Measurements from ENCODE around the gene FKBP15. TPM values are rescaled to one million over a fixed set of nuclear protein-coding genes. Genes with fewer than 3 reads are reported as not detected.
A peak's percentile ranks its signal among the peaks of the same experiment; 100 is the strongest.

The FKBP15 gene
- total and polyA plus RNA-seq, 12 donors = 14.1 to 38.1 (median 28.3) TPM

DNA sequence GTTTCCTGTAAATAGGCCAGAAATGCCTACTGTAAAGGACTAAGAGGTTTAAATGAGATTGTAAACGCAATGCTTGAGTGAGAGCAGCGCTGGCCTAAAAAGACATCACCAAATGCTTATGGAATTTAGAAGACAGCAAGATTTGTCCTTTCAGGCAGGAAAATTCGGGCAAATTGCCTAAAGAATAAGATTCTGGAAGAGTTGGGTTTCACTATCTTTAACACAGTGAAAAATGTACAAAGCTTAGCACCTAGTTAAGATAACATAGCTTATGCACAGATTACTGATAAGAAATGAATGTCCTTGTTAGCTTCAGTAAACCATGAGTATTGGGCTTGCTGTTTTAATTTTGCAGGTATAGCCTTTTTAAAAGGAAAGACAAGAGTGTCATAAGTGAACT, 4.7 kb downstream of the FKBP15 start:
- 89 to 91% (median 90%) methylated on average over 3 of the region's 3 CpGs for WGBS, 4 donors
- Histone ChIP-seq H3K27me3 (no peaks in the 10 kb centered on the region), H3K4me3 (no peak overlapping the region), H3K4me1 (replicated peaks in 1 of 2) (peaks cover 8 to 50% of the 10 kb centered on the region in 2 donors), H3K36me3 (replicated peaks in 1 of 2) (no peaks in the 10 kb centered on the region), H3K9me3 (replicated peaks in 1 of 3) (no peaks in the 10 kb centered on the region), H3K27ac (no peak overlapping the region)
- no peak for DNase-seq
- intact Hi-C loops (cut with DNase I) = no loop called here
- TF ChIP-seq, protein P1, sequence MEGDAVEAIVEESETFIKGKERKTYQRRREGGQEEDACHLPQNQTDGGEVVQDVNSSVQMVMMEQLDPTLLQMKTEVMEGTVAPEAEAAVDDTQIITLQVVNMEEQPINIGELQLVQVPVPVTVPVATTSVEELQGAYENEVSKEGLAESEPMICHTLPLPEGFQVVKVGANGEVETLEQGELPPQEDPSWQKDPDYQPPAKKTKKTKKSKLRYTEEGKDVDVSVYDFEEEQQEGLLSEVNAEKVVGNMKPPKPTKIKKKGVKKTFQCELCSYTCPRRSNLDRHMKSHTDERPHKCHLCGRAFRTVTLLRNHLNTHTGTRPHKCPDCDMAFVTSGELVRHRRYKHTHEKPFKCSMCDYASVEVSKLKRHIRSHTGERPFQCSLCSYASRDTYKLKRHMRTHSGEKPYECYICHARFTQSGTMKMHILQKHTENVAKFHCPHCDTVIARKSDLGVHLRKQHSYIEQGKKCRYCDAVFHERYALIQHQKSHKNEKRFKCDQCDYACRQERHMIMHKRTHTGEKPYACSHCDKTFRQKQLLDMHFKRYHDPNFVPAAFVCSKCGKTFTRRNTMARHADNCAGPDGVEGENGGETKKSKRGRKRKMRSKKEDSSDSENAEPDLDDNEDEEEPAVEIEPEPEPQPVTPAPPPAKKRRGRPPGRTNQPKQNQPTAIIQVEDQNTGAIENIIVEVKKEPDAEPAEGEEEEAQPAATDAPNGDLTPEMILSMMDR (IDR thresholded peaks at IDR 0.05) = no peak
- TF ChIP-seq POLR2A (IDR thresholded peaks at IDR 0.05) = no peak

DNA sequence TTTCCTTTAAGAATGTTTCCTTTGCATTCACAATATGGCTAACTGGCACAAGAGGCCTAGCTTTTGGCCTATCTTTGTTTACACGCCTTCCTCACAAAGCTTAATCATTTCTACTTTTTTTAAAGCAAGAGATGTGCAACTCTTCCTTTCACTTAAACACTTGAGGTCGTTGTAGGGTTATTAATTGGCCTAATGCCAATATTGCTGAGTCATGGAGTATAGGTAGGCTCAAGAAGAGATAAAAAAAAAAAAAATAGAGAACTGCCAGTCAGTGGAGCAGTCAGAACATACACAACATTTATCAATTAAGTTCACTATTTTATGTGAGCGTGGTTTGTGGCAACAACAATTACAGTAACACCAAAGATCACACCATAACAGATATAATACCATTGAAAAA, 5.9 kb downstream of the FKBP15 start:
- Histone ChIP-seq H3K4me1 (replicated peaks in 1 of 2) (peaks cover 3 to 46% of the 10 kb centered on the region in 2 donors), H3K4me3 (no peak overlapping the region), H3K27ac (peak overlapping the region in 1 of 5 donors; percentile 11), H3K9me3 (replicated peaks in 1 of 3) (no peaks in the 10 kb centered on the region), H3K36me3 (replicated peaks in 1 of 2) (peaks cover 0 to 6% of the 10 kb centered on the region in 2 donors), H3K27me3 (no peaks in the 10 kb centered on the region)
- TF ChIP-seq POLR2A (IDR thresholded peaks at IDR 0.05) = no peak
- TF ChIP-seq, protein P1 (IDR thresholded peaks at IDR 0.05) = no peak
- DNase-seq = no peak
- intact Hi-C loops (cut with DNase I) = no loop called here
- 65 to 71% (median 67%) methylated on average over 3 of the region's 3 CpGs for WGBS, 4 donors

DNA sequence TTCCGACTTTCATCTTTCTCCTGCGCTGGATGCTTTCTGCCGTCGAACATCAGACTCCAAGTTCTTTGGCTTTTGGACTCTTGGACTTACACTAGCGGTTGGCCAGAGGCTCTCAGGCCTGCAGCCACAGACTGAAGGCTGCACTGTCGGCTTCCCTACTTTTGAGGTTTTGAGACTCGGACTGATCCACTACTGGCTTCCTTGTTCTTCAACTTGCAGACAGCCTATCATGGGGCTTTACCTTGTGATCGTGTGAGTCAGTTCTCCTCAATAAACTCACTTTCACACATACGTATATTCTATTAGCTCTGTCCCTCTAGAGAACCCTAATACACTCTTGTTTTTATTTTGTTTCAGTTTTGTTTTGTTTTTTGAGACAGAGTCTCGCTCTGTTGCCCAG, 10.3 kb downstream of the FKBP15 start:
- Histone ChIP-seq H3K27ac (peak overlapping the region in 2 of 5 donors; percentile 53 to 59), H3K4me3 (no peak overlapping the region), H3K9me3 (replicated peaks in 1 of 3) (no peaks in the 10 kb centered on the region), H3K36me3 (replicated peaks in 1 of 2) (peaks cover 0 to 46% of the 10 kb centered on the region in 2 donors), H3K4me1 (replicated peaks in 1 of 2) (peaks cover 0 to 18% of the 10 kb centered on the region in 2 donors), H3K27me3 (no peaks in the 10 kb centered on the region)
- peak in 3 of 7 donors; percentile 31 to 38 (median 33) for DNase-seq
- intact Hi-C loops (cut with DNase I) = no loop called here
- WGBS, 4 donors = 86 to 93% (median 91%) methylated on average over 10 of the region's 10 CpGs
- no peak for TF ChIP-seq POLR2A (IDR thresholded peaks at IDR 0.05)
- TF ChIP-seq, protein P1 (IDR thresholded peaks at IDR 0.05) = no peak

DNA sequence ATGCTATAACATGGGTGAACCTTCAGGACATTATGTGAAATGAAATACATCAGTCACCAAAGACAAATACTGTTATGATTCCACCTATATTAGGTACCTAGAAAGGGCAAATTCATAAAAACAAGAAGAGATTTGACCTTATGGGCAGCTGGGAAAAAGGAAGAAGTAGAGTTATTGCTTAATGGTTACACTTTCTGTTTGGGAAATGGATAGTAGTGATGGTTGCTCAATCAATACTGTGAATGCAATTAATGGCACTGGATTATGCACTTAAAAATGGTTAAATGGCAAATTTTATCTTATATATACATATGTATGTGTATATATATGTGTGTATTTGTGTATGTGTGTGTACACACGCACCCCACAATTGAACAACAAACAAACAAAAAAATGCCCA, 15.2 kb downstream of the FKBP15 start:
- intact Hi-C loops (cut with DNase I) = no loop called here
- no peak for TF ChIP-seq POLR2A (IDR thresholded peaks at IDR 0.05)
- TF ChIP-seq, protein P1 (IDR thresholded peaks at IDR 0.05) = no peak
- Histone ChIP-seq H3K36me3 (replicated peaks in 1 of 2) (peaks cover 0 to 74% of the 10 kb centered on the region in 2 donors), H3K4me3 (no peak overlapping the region), H3K4me1 (replicated peaks in 1 of 2) (no peaks in the 10 kb centered on the region), H3K27ac (peak overlapping the region in 1 of 5 donors; percentile 23), H3K9me3 (replicated peaks in 1 of 3) (no peaks in the 10 kb centered on the region), H3K27me3 (no peaks in the 10 kb centered on the region)
- 92 to 97% (median 94%) methylated on average over 1 of the region's 1 CpG for whole genome bisulfite sequencing, 4 donors
- no peak for DNase-seq

Measured in adrenal gland (tissue), 12 donors.